HT-29 (cell line): ENCODE data around the gene EDN1. TPM values are rescaled to one million over a fixed set of nuclear protein-coding genes. Genes with fewer than 3 reads are reported as not detected.
"Not testable (repeated sequence)": the region's sequence is repeated elsewhere in the genome, so short reads cannot be mapped to it uniquely, and the experiment has no call there.

Source experiments
- DNase-seq: peaks from one replicate; pipeline ENCODE4 v3.0.0-alpha.2; 2015; ENCODE audit warnings: low spot score
- total RNA-seq: library from RNA; depleted of rRNA; stranded (reverse); fragments of >200 nt; shearing (Covaris generic); gene quantifications from 2 replicates; pipeline ENCODE4 v1.2.3, GENCODE V29; 2014

The EDN1 gene
- total RNA-seq, 1 experiment from 2014 or later = 43.2 TPM

GRCh38 chr6:12324099-12324498 lies 33.9 kb downstream of the EDN1 start:
- DNase-seq = peak; percentile 95

- no peak for DNase-seq
Observed at GRCh38 chr6:12324748-12325147, 34.6 kb downstream of the EDN1 start.

GRCh38 chr6:12325872-12326271 lies 35.7 kb downstream of the EDN1 start:
- no peak for DNase-seq

- no peak for DNase-seq
Observed at GRCh38 chr6:12327391-12327790, 37.2 kb downstream of the EDN1 start.

GRCh38 chr6:12327988-12328387 lies 37.8 kb downstream of the EDN1 start:
- no peak for DNase-seq

- DNase-seq = no peak
Observed at GRCh38 chr6:12328701-12329100, 38.5 kb downstream of the EDN1 start.

- DNase-seq = no peak
Observed at GRCh38 chr6:12331474-12331873, 41.3 kb downstream of the EDN1 start.

GRCh38 chr6:12331951-12332749 lies 42.0 kb downstream of the EDN1 start:
- DNase-seq = peak; percentile 96

GRCh38 chr6:12332750-12333079 lies 42.6 kb downstream of the EDN1 start:
- DNase-seq = not testable (repeated sequence)

- no peak for DNase-seq
Observed at GRCh38 chr6:12333128-12333527, 43.0 kb downstream of the EDN1 start.

- DNase-seq = peak; percentile 51
Observed at GRCh38 chr6:12334526-12335130, 44.5 kb downstream of the EDN1 start.

GRCh38 chr6:12335131-12335527 lies 45.0 kb downstream of the EDN1 start:
- no peak for DNase-seq

- peak; percentile 68 for DNase-seq
Observed at GRCh38 chr6:12335717-12336116, 45.6 kb downstream of the EDN1 start.

GRCh38 chr6:12336121-12336971 lies 46.2 kb downstream of the EDN1 start:
- DNase-seq = peak; percentile 75

GRCh38 chr6:12339022-12339421 lies 48.9 kb downstream of the EDN1 start:
- DNase-seq = no peak

GRCh38 chr6:12339808-12340487 lies 49.8 kb downstream of the EDN1 start:
- no peak for DNase-seq

- DNase-seq = no peak
Observed at GRCh38 chr6:12340488-12340818, 50.3 kb downstream of the EDN1 start.

GRCh38 chr6:12342664-12343063 lies 52.5 kb downstream of the EDN1 start:
- DNase-seq = no peak

- no peak for DNase-seq
Observed at GRCh38 chr6:12343122-12343439, 52.9 kb downstream of the EDN1 start.

- DNase-seq = peak; percentile 91
Observed at GRCh38 chr6:12343440-12344162, 53.4 kb downstream of the EDN1 start.

- no peak for DNase-seq
Observed at GRCh38 chr6:12344296-12344695, 54.1 kb downstream of the EDN1 start.
